ENCODE results near the gene DIPK1B.
"Not testable (repeated sequence)": the region's sequence is repeated elsewhere in the genome, so short reads cannot be mapped to it uniquely, and the experiment has no call there.

The DIPK1B gene

GRCh38 chr9:136698635-136699246 is 13.6 kb upstream of the DIPK1B start:
- DNase-seq (ENCODE audit: low read depth in 2 of 2) = no peak

- DNase-seq (ENCODE audit: low read depth in 2 of 2) = no peak
Measured at GRCh38 chr9:136700304-136700703, 12.1 kb upstream of the DIPK1B start.

DNA sequence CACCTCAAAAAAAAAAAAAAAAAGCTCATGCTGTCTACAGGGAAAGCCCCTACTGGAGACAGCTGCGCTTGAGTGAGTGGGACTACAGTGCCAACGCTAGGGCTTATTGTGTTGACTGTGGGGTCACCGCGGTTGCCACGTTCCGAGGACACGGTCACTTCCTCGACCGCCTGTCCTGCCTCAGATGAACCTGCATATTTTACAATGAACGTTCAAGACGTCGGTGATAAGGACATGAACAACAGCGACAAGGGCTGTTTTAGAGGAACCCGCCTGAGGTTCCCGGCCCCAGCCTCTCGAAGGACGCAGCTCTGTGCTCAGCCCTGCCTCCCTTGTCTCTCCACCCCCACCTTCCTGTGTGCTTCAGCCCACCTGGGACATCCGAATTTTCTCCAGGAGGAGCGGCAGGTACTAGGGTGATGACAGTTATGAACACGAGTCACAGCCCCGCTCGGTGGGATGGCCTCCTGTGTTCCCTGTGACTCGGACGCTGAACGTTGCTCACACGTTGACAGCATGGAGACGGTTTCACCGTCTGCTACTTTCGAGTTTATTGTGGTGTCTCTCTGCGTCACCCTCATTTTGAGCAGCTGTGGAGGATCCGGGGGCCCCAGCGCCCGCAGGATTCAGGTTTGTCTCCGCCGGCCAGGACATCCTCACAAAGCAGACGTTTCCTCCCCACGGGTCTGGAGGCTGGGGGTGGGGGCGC is 11.3 kb upstream of the DIPK1B start:
- DNase-seq (ENCODE audit: low read depth in 2 of 2) = no peak

GRCh38 chr9:136701668-136702053 is 10.7 kb upstream of the DIPK1B start:
- no peak for DNase-seq (ENCODE audit: low read depth in 2 of 2)

DNA sequence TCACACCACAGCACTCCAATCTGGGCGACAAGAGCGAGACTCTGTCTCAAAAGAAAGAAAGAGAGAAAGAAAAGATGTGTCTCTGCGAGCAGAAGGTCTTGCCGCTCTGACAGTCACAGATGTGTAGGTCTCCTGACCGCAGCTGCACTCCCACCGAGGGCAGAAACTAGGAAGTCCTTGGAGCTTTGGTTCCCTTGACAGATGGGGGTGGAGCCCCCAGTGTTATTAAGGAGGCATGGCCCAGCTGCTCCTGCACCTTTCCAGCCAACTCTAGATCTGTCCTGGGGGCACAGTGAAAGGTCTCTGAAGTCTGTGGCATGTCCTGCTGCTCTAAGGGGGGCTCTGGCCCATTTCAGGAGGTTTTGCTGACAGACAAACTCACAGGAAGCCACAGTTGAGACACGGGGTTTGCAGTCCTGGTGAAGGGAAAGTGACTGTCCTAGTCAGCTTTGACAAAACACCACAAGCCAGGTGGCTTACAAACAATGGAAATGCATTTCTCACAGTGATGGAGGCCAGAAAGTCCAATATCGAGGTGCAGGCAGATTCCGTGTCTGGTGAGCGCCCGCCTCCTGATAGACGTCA is 9.0 kb upstream of the DIPK1B start:
- no peak for DNase-seq (ENCODE audit: low read depth in 2 of 2)

GRCh38 chr9:136704741-136705140 is 7.6 kb upstream of the DIPK1B start:
- DNase-seq (ENCODE audit: low read depth in 2 of 2) = not testable (repeated sequence)

- DNase-seq (ENCODE audit: low read depth in 2 of 2) = no peak
Measured at GRCh38 chr9:136705564-136705963, 6.8 kb upstream of the DIPK1B start.

DNA sequence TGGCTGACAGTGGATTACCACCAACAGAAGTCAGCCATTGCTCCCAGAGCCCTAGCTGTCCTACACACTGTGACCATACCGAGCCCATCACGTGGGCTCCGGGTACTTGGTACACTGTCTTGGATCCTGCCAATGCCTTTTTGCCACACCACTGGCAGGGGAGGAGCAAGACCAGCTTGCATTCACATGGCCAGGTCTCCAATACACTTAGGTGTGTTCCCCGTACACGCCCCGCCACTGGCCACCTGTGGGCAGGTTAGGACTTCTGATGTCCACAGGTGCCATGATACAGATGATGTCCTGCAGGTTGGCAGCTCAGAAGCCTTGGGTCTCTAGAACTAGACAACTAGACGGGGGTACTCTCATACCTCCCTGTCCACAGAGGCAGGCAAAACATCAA is 5.4 kb upstream of the DIPK1B start:
- no peak for DNase-seq (ENCODE audit: low read depth in 2 of 2)

DNA sequence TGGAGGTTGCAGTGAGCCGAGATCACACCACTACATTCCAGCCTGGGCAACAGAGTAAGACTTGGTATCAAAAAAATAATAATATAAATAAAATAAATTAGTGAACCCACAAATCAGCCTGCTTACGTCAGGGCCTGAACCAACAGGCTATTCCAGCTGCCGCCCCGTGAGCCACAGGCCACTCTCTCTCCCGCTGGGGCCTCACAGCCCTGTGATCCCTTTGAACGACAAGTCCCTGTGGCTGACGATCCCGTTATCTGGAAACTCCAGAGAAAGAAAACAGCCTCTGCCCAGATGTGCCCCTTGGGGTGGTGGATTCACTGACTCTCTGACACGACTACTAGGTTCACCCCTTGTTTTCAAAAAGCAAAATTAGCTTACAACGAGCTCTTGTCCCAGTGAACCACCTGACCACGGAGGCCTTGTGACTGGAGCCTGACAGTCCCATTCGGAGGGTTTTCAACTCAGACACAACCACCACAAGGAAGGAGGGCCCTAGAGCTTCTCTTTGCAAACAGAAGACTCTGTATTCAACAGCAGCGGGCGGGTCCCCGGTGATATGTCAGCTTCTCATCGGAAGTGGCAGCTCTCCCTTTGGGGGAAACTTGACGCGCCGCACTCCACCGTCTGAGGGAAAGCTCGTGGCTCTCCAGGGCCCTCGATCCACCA is 4.4 kb upstream of the DIPK1B start:
- no peak for DNase-seq (ENCODE audit: low read depth in 2 of 2)

GRCh38 chr9:136709454-136710109 is 2.8 kb upstream of the DIPK1B start:
- no peak for DNase-seq (ENCODE audit: low read depth in 2 of 2)

DNA sequence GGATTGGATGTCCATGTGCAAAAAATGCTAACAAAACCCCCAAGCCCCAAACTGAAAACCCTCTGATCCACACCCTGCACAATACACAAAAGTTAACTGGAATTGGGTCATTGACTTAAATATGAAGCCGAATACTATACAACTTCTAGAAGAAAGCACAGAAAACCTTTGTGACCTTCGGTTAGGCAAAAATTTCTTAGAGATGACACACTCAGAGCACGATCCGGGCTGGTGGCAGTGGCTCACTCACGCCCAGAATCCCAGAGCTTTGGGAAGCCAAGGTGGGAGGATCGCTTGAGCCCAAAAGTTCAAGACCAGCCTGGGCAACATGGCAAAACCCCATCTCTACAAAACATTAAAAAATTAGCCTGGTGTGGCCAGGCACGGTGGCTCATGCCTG is 1.8 kb upstream of the DIPK1B start:
- no peak for DNase-seq (ENCODE audit: low read depth in 2 of 2)

GRCh38 chr9:136711219-136711648 is 1.1 kb upstream of the DIPK1B start:
- not testable (repeated sequence) for DNase-seq (ENCODE audit: low read depth in 2 of 2)

GRCh38 chr9:136712690-136713544 is 545 bp downstream of the DIPK1B start:
- DNase-seq (ENCODE audit: low read depth in 2 of 2) = no peak

- DNase-seq (ENCODE audit: low read depth in 2 of 2) = no peak
Measured at GRCh38 chr9:136713550-136713949, 1.2 kb downstream of the DIPK1B start.

DNA sequence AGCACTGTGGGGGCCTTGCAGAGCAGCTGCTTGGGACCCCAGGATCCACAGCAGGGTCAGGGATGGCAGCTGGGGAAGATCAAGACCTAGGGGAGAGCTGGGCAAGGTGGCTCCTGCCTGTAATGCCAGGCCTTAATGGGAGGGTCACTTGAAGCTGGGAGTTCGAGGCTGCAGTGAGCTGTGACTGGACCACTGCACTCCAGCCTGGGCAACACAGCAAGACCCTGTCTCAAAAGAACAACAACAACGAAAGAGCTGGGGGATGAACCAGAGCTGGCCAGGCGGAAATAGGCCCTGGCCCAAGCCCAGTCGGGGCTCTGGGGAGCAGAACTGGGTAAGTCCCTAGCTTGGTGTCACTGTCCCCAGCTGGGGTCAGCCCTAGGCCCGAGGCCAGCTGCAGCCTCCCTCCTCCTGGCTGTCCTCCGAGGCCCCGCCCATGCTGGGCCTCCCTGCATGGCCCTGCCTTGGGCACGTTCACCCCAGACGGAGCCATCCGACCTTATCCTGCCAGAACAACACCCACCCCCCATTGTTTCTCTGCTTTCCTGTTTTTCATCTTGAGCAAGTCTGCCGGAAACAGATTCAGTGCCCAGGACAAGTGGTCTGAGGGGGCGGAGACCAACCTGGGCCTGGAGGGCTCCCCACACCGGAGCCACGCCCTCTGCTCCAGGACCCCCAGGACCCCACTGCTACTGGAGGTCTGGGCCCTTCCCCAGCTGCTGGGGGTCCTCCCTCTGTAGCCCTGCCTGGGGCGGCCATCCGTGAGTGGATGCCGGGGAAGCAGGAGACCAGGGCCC is 1.9 kb downstream of the DIPK1B start:
- DNase-seq (ENCODE audit: low read depth in 2 of 2) = no peak

DNA sequence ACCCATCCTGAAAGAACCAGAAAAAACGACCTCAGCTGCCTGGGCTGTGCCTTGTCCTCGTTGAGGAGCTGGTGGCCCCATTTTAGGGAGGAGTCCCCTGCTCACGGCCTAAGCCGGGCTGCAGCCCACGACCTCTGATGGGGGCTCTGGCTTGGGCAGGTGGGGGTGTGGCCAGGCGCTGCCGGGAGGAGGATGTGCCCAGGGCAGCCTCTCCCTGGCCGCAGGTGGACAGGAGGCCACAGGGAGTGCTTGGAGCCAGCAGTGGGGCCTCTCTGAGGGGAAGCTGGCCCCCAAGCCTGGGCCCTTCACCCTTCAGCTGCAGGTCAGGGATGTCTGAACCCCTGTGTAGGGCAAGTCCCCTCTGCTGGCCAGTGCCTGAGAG is 2.5 kb downstream of the DIPK1B start:
- no peak for DNase-seq (ENCODE audit: low read depth in 2 of 2)

DNA sequence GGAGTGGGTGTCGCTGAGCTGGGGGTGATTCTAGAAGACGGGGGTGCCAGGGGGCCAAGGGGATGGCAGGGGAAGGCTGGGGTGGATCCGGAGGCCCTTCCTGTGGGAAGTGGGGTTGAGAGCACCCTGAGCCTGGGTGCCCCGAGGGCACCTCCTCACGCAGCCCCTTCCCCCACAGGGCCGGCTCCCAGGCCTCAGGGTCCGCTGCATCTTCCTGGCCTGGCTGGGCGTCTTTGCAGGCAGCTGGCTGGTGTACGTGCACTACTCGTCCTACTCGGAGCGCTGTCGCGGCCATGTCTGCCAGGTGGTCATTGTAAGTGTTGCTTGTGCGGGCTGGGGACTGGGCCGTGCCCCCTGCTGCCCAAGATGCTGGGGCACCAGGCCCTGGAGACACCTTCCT is 5.0 kb downstream of the DIPK1B start:
- DNase-seq (ENCODE audit: low read depth in 2 of 2) = no peak

GRCh38 chr9:136718345-136719194 is 6.2 kb downstream of the DIPK1B start:
- DNase-seq (ENCODE audit: low read depth in 2 of 2) = no peak

- no peak for DNase-seq (ENCODE audit: low read depth in 2 of 2)
Measured at GRCh38 chr9:136719195-136719880, 7.0 kb downstream of the DIPK1B start.
